ENCODE measurements around the gene UQCRH. TPM values are rescaled to one million over a fixed set of nuclear protein-coding genes. Genes with fewer than 3 reads are reported as not detected.

Gene UQCRH
- total RNA-seq, 1 experiment from 2014 or later: 460 TPM

GRCh38 chr1:46289134-46289494 is 14.4 kb upstream of the UQCRH start:
- intact Hi-C loops (cut with micrococcal nuclease; ENCODE audit: unreplicated experiment): no loop called here
- no TSS peak for BruUV-seq (replicated peaks)
- no peak for TF ChIP-seq CTCF (IDR thresholded peaks at IDR 0.05; ENCODE audit: unreplicated experiment)
- Mint-ChIP-seq H3K27ac (ENCODE audit: unreplicated experiment) (no peak overlapping the region), H3K27me3 (ENCODE audit: unreplicated experiment) (no peaks in the 10 kb centered on the region), H3K4me3 (ENCODE audit: low read depth, unreplicated experiment) (no peak overlapping the region), H3K9me3 (ENCODE audit: low read depth, unreplicated experiment) (no peaks in the 10 kb centered on the region), H3K4me1 (ENCODE audit: low read depth, unreplicated experiment) (no peaks in the 10 kb centered on the region), H3K36me3 (ENCODE audit: insufficient read depth, unreplicated experiment) (peaks cover 40% of the 10 kb centered on the region)
- DNase-seq: no peak
- CTCF ChIA-PET: no interaction called here

GRCh38 chr1:46289976-46290375 is 13.5 kb upstream of the UQCRH start:
- Mint-ChIP-seq H3K4me1 (ENCODE audit: low read depth, unreplicated experiment) (no peaks in the 10 kb centered on the region), H3K27me3 (ENCODE audit: unreplicated experiment) (no peaks in the 10 kb centered on the region), H3K36me3 (ENCODE audit: insufficient read depth, unreplicated experiment) (peaks cover 38% of the 10 kb centered on the region), H3K4me3 (ENCODE audit: low read depth, unreplicated experiment) (no peak overlapping the region), H3K27ac (ENCODE audit: unreplicated experiment) (no peak overlapping the region), H3K9me3 (ENCODE audit: low read depth, unreplicated experiment) (no peaks in the 10 kb centered on the region)
- intact Hi-C loops (cut with micrococcal nuclease; ENCODE audit: unreplicated experiment): no loop called here
- no peak for TF ChIP-seq CTCF (IDR thresholded peaks at IDR 0.05; ENCODE audit: unreplicated experiment)
- CTCF ChIA-PET: no interaction called here
- BruUV-seq (replicated peaks): no TSS peak
- no peak for DNase-seq

GRCh38 chr1:46295306-46295705 is 8.2 kb upstream of the UQCRH start:
- CTCF ChIA-PET: no interaction called here
- Mint-ChIP-seq H3K9me3 (ENCODE audit: low read depth, unreplicated experiment) (no peaks in the 10 kb centered on the region), H3K27me3 (ENCODE audit: unreplicated experiment) (no peaks in the 10 kb centered on the region), H3K27ac (ENCODE audit: unreplicated experiment) (no peak overlapping the region), H3K4me3 (ENCODE audit: low read depth, unreplicated experiment) (no peak overlapping the region), H3K4me1 (ENCODE audit: low read depth, unreplicated experiment) (peaks cover 18% of the 10 kb centered on the region), H3K36me3 (ENCODE audit: insufficient read depth, unreplicated experiment) (peaks cover 34% of the 10 kb centered on the region)
- TF ChIP-seq CTCF (IDR thresholded peaks at IDR 0.05; ENCODE audit: unreplicated experiment): no peak
- DNase-seq: no peak
- BruUV-seq (replicated peaks): no TSS peak
- intact Hi-C loops (cut with micrococcal nuclease; ENCODE audit: unreplicated experiment): no loop called here

- no peak for TF ChIP-seq CTCF (IDR thresholded peaks at IDR 0.05; ENCODE audit: unreplicated experiment)
- CTCF ChIA-PET: no interaction called here
- intact Hi-C loops (cut with micrococcal nuclease; ENCODE audit: unreplicated experiment): no loop called here
- H3K9me3 Mint-ChIP-seq (ENCODE audit: low read depth, unreplicated experiment): no peaks in the 10 kb centered on the region
- H3K4me1 Mint-ChIP-seq (ENCODE audit: low read depth, unreplicated experiment): peaks cover 32% of the 10 kb centered on the region
- BruUV-seq (replicated peaks): no TSS peak
- H3K27me3 Mint-ChIP-seq (ENCODE audit: unreplicated experiment): no peaks in the 10 kb centered on the region
- no peak for DNase-seq
- H3K27ac Mint-ChIP-seq (ENCODE audit: unreplicated experiment): no peak overlapping the region
- H3K36me3 Mint-ChIP-seq (ENCODE audit: insufficient read depth, unreplicated experiment): peaks cover 52% of the 10 kb centered on the region
- no peak overlapping the region for H3K4me3 Mint-ChIP-seq (ENCODE audit: low read depth, unreplicated experiment)
Observed at GRCh38 chr1:46298387-46298786, 5.1 kb upstream of the UQCRH start.

Measured in Calu3 (cell line).